HG02678 (cell line): ENCODE results near the gene NXPE3.

Experiments used
- ATAC-seq: cut with Tn5 transposase; IDR thresholded peaks from one replicate; pipeline ENCODE4 v1.9.1; 2021; ENCODE audit warnings: mild to moderate bottlenecking, moderate library complexity; ENCODE audit not compliant: unreplicated experiment

Gene NXPE3

DNA sequence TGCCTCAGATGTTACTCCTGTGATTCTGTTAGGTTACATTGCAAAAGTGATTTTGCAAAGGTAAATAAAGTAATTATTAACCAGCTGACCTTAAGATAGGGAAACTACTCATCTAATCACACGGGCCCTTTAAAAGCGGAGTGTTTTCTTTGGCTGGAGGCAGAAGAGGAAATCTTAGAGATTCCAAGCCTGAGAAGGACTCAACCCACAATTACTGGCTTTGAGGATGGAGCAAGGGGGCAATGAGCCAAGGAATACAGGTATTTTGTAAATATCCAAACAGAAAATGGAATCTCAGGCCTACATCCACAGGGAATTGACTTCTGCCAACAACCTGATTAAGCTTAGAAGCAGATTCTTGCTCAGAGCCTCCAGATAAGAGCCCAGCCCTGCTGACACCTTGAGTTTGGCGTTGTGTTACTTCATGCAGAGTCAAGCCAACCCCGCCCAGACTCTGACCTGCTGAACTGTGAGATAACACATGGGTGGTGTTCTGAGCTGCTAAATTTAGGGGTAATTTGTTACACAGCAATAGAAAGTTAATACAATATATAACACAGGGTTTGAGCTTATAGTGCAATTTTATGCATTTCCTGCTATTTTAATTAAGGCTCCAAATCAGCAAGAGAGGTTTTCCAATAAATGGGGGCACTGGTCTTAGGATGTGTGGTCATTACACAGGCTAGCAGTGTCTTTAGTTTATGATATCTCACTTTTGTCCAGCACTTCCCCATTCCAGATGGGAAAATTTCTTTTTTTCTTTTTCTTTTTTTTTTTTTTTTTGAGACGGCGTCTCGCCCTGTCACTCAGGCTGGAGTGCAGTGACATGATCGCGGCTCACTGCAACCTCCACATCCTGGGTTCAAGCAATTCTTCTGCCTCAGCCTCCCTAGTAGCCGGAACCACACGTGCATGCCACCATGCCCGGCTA is 89.8 kb downstream of the NXPE3 start:
- ATAC-seq: no peak

DNA sequence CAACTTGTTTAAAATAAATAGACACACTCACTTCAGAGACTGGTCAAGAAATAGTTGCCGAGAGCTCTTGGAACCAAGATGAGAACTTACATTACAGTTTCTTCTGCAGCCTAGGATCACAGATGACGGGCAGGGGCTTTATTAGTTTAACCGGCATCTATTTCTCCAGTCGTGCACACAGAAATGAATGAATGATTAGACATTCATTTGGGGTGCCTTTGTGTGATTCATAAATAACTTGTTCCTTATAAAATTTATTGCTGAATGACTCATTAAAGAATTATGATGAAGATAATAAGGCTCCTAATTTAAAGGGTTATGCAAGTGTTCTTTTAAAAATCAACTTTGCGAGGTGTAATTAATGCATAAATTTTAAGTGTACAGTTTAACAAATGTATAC is 91.1 kb downstream of the NXPE3 start:
- ATAC-seq: no peak

DNA sequence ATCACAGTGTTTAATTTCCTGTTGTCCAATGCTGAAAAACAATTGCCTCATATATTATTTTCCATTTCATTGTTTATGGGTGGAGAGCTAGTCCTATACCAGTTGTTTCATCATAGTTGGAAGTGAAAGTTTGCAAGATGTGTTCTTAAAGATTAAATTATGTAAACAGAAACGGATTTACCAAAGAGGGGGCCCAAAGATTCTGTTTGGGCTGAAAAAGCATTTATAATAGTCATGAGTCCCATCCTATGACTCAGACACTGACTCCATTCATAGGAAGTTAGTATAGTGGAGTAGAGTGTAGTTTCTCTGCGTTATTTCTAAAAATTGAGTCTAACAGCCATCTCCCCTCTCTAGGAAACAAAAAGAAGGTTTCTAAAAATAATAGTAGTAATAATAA is 94.6 kb downstream of the NXPE3 start:
- ATAC-seq: no peak

DNA sequence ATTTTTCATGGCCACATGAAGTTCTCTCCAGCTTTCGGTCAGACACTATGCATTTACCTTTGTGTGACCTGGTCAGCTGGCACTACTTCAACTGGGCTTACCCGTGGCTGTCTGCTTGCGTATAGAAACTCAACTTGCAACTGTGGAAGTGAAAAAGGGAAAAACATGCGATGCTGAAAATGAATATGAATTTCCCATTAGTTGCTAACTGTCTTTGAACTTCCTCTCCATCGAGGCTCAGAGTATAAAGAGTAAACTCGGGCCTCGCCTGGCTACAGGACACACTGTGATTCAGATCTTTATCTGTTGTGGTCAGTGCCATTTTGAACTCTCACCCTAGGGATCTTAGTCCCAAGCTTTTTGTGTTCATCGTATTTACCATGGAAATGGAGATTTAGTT is 97.1 kb downstream of the NXPE3 start:
- no peak for ATAC-seq
